Suprapubic skin (tissue), 4 donors: ENCODE measurements around the gene HIF1AN. TPM values are rescaled to one million over a fixed set of nuclear protein-coding genes. Genes with fewer than 3 reads are reported as not detected.

ENCODE experiments used
- DNase-seq, 2 donors: peaks; one replicate each; pipeline ENCODE4 v3.0.0-alpha.2; 2019; ENCODE audit warnings: low spot score in 2 of 2
- H3K27ac ChIP-seq: fragments of 200-600 bp; sonication (generic); one replicate; pipeline ENCODE4 v1.5.1; 2019
- H3K27me3 ChIP-seq: fragments of 200-600 bp; sonication (generic); one replicate; pipeline ENCODE4 v1.5.1; 2019
- H3K36me3 ChIP-seq: fragments of 200-600 bp; sonication (generic); one replicate; pipeline ENCODE4 v1.5.1; 2019
- H3K4me1 ChIP-seq: fragments of 200-600 bp; sonication (generic); one replicate; pipeline ENCODE4 v1.5.1; 2019
- H3K4me3 ChIP-seq: fragments of 200-600 bp; sonication (generic); one replicate; pipeline ENCODE4 v1.5.1; 2019; ENCODE audit warnings: mild to moderate bottlenecking
- H3K9me3 ChIP-seq: fragments of 200-600 bp; sonication (generic); one replicate; pipeline ENCODE4 v1.5.1; 2019
- EP300 ChIP-seq: sonication (generic); formaldehyde crosslinking; IDR thresholded peaks from one replicate; pipeline ENCODE4 v1.6.1; 2017; ENCODE audit warnings: antibody characterized with exemption
- POLR2A ChIP-seq, 2 donors: fragments of 450-650 bp; IDR thresholded peaks; one replicate each; pipeline ENCODE4 v1.6.1; 2017; ENCODE audit warnings: antibody characterized with exemption in 2 of 2, mild to moderate bottlenecking in 2 of 2, moderate library complexity in 2 of 2
- POLR2AphosphoS5 ChIP-seq, 3 donors: sonication (generic); formaldehyde crosslinking; IDR thresholded peaks; one replicate each; pipeline ENCODE4 v1.6.1; 2017; ENCODE audit warnings: antibody characterized with exemption in 3 of 3
- WGBS: methylation state at CpG from one replicate; pipeline ENCODE4 v1.1.5; 2018; 5-methylcytosine and 5-hydroxymethylcytosine counted together
- total RNA-seq, 4 donors: library from RNA; depleted of rRNA; stranded (reverse); fragments of >200 nt; gene quantifications; one replicate each; pipeline ENCODE4 v1.1.0, GENCODE V29; 2016
- TF ChIP-seq, protein P1 (sequence below), 2 donors: fragments of 200-600 bp in 1 of 2; fragments of 450-650 bp in 1 of 2; sonication (generic) in 1 of 2; IDR thresholded peaks; one replicate each; pipeline ENCODE4 v1.5.1; 2016 to 2019; ENCODE audit warnings: antibody characterized with exemption in 2 of 2, mild to moderate bottlenecking in 1 of 2, moderate library complexity in 1 of 2

Gene HIF1AN
- total RNA-seq, 4 donors from 2014 or later = 13.5 to 43.5 (median 22.1) TPM

DNA sequence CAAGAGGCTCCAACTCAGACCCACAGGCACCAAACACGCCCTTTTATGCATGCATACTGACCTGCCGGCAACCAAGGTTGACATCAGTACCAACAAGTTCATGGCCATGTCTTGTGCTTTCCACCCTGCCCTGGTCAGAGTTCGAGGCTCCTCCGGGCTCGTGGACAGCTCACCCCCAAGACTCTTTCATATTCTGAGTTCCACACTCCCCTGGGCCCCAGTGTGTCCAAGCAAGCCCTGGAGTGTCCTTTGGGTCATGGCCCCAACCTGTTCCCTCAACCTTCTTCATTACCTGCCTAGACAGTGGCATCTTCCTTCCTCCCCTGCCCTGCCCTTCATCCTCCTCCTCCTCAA is 40.5 kb downstream of the HIF1AN start:
- no peak overlapping the region for H3K27ac ChIP-seq
- H3K9me3 ChIP-seq = no peaks in the 10 kb centered on the region
- no peaks in the 10 kb centered on the region for H3K4me1 ChIP-seq
- TF ChIP-seq, protein P1, sequence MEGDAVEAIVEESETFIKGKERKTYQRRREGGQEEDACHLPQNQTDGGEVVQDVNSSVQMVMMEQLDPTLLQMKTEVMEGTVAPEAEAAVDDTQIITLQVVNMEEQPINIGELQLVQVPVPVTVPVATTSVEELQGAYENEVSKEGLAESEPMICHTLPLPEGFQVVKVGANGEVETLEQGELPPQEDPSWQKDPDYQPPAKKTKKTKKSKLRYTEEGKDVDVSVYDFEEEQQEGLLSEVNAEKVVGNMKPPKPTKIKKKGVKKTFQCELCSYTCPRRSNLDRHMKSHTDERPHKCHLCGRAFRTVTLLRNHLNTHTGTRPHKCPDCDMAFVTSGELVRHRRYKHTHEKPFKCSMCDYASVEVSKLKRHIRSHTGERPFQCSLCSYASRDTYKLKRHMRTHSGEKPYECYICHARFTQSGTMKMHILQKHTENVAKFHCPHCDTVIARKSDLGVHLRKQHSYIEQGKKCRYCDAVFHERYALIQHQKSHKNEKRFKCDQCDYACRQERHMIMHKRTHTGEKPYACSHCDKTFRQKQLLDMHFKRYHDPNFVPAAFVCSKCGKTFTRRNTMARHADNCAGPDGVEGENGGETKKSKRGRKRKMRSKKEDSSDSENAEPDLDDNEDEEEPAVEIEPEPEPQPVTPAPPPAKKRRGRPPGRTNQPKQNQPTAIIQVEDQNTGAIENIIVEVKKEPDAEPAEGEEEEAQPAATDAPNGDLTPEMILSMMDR (IDR thresholded peaks at IDR 0.05) = no peak
- no peak for TF ChIP-seq POLR2A (IDR thresholded peaks at IDR 0.05)
- no peak for TF ChIP-seq EP300
- no peak for TF ChIP-seq POLR2AphosphoS5 (IDR thresholded peaks at IDR 0.05)
- H3K36me3 ChIP-seq = no peaks in the 10 kb centered on the region
- peaks cover 63% of the 10 kb centered on the region for H3K27me3 ChIP-seq
- H3K4me3 ChIP-seq = no peak overlapping the region
- 73% methylated on average over 5 of the region's 5 CpGs for WGBS
- DNase-seq = no peak

DNA sequence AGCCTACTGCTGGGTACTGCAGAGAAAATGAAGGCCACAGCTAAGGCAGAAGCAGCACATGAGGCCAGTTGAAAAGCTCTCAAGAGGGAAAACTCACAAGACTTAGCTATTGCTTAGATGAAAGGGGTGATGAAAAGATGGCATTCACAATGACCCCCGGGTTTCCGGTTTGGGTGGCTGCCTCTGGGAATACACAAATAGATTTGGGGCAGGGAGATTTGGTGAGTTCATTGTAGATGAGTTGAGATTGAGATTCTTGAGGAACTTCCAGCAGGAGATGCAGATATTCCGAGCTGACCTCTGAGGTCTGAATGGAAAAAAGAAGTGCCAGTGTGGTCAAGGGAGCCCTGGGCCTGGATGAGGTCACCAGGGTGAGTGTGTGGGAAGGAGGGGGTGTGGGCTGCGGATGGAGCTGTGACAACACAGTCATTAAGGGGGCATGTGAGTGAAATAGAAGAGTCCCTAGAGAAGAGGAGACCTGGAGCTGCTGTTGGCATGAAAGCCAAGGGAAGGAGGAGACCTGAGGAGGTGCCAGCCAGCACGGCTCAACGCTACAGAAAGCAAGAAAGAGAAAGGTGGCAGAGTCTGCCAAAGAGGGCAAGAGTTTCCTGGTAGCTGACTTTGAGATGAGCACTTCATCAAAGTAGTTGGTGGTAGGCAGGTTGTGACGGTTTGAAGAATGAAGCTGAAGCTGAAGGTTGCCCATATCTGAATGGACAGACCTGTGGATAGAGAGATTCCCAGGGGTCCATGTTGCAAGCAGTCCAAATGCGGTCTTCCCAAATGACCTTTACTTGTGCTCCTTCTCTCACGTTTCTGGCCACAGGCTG is 43.7 kb downstream of the HIF1AN start:
- TF ChIP-seq POLR2AphosphoS5 (IDR thresholded peaks at IDR 0.05) (no peak), EP300 (no peak), POLR2A (IDR thresholded peaks at IDR 0.05) (no peak)
- TF ChIP-seq, protein P1 (IDR thresholded peaks at IDR 0.05) = no peak
- peaks cover 48% of the 10 kb centered on the region for H3K27me3 ChIP-seq
- H3K36me3 ChIP-seq = no peaks in the 10 kb centered on the region
- H3K4me3 ChIP-seq = no peak overlapping the region
- WGBS = 68% methylated on average over 9 of the region's 9 CpGs
- no peak for DNase-seq
- no peaks in the 10 kb centered on the region for H3K4me1 ChIP-seq
- H3K9me3 ChIP-seq = no peaks in the 10 kb centered on the region
- no peak overlapping the region for H3K27ac ChIP-seq

DNA sequence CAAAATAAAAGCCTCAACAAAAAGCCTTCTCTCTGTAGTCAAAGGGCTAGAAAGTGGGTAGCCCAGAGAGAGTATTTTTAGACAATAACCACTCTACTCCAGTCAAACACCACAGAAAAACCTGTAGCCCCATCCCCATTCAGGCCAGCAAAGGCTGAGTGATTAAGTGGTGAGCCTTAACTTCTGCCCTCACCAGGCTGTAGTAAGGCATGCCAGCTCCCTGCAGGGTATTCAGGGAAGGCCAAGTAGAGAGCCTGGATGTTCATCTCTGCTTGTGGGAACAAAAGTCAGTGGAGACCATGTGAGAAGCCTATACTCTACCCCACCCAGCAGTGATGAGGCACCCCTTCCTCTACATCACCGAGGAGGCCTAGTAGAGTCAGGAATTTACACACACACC is 51.2 kb downstream of the HIF1AN start:
- Histone ChIP-seq H3K27ac (no peak overlapping the region), H3K4me3 (no peak overlapping the region), H3K36me3 (no peaks in the 10 kb centered on the region), H3K27me3 (peaks cover 52% of the 10 kb centered on the region), H3K4me1 (no peaks in the 10 kb centered on the region), H3K9me3 (peaks cover 3% of the 10 kb centered on the region)
- WGBS = 60% methylated on average over 1 of the region's 1 CpG
- TF ChIP-seq EP300 (no peak), POLR2AphosphoS5 (IDR thresholded peaks at IDR 0.05) (no peak), POLR2A (IDR thresholded peaks at IDR 0.05) (no peak)
- TF ChIP-seq, protein P1 (IDR thresholded peaks at IDR 0.05) = no peak
- DNase-seq = no peak

DNA sequence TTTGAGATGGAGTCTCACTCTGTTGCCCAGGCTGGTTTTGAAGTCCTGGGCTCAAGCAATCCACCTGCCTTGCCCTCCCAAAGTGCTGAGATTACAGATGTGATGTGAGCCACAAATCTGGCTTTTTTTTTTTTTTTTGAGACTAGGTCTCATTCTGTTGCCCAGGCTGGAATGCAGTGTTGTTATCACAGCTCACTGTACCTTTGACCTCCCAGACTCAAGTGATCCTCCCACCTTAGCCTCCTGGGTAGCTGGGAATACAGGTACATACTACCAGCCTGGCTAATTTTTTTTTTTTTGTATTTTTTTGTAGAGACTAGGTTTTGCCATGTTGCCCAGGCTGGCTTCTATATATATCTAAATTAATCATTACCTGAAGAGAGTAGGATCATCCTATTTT is 62.4 kb downstream of the HIF1AN start:
- no peaks in the 10 kb centered on the region for H3K4me1 ChIP-seq
- no peaks in the 10 kb centered on the region for H3K9me3 ChIP-seq
- no peak for TF ChIP-seq EP300
- no peak for TF ChIP-seq POLR2A (IDR thresholded peaks at IDR 0.05)
- TF ChIP-seq, protein P1 (IDR thresholded peaks at IDR 0.05) = no peak
- no peak for TF ChIP-seq POLR2AphosphoS5 (IDR thresholded peaks at IDR 0.05)
- H3K27ac ChIP-seq = no peak overlapping the region
- peaks cover 59% of the 10 kb centered on the region for H3K27me3 ChIP-seq
- no peaks in the 10 kb centered on the region for H3K36me3 ChIP-seq
- H3K4me3 ChIP-seq = no peak overlapping the region
- DNase-seq = no peak

DNA sequence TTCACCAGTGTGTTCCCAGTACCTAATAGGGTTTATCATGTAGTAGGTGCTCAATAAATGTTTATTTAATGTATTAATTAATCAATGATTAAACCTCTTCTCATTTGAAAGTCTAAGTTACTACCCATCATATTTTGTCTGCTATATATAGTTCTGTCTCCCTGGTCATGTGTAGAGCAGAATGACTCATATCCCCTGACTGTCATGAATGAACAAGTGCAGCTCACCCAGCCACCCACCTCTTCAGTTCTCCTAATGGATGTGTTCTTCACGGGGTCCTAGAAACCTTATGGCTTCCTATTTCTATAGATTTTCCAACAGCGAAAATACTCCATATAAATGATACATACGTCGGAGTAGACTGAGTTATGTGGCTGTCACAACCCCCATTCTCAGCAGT is 64.5 kb downstream of the HIF1AN start:
- H3K9me3 ChIP-seq = no peaks in the 10 kb centered on the region
- 89% methylated on average over 4 of the region's 4 CpGs for WGBS
- H3K27me3 ChIP-seq = peaks cover 57% of the 10 kb centered on the region
- H3K4me3 ChIP-seq = no peak overlapping the region
- no peak for DNase-seq
- no peak overlapping the region for H3K27ac ChIP-seq
- no peaks in the 10 kb centered on the region for H3K4me1 ChIP-seq
- TF ChIP-seq, protein P1 (IDR thresholded peaks at IDR 0.05) = no peak
- TF ChIP-seq POLR2AphosphoS5 (IDR thresholded peaks at IDR 0.05) (no peak), POLR2A (IDR thresholded peaks at IDR 0.05) (no peak), EP300 (no peak)
- no peaks in the 10 kb centered on the region for H3K36me3 ChIP-seq
